ENCODE measurements around the gene PIK3C2G.

The PIK3C2G gene

GRCh38 chr12:18258929-18259328, 2.4 kb upstream of the PIK3C2G start:
- Histone ChIP-seq H3K36me3 (ENCODE audit: insufficient read depth) (no peaks in the 10 kb centered on the region), H3K4me3 (IDR thresholded peaks at IDR 0.05; ENCODE audit: insufficient read depth, low read depth, low read length) (no peak overlapping the region), H4K20me1 (ENCODE audit: insufficient read depth) (no peaks in the 10 kb centered on the region), H2AFZ (ENCODE audit: low read depth) (no peak overlapping the region), H3K9ac (no peak overlapping the region), H3K79me2 (ENCODE audit: insufficient read depth, low read depth) (no peaks in the 10 kb centered on the region), H3K4me2 (no peak overlapping the region), H3K4me1 (ENCODE audit: low read depth, poor library complexity, severe bottlenecking) (no peaks in the 10 kb centered on the region), H3K27ac (no peak overlapping the region), H3K27me3 (ENCODE audit: insufficient read depth, low read depth) (no peaks in the 10 kb centered on the region)
- no peak for TF ChIP-seq CTCF (conservative IDR thresholded peaks at IDR 0.05; ENCODE audit: low read depth, low read length)

GRCh38 chr12:18259906-18260682, 1.2 kb upstream of the PIK3C2G start:
- Histone ChIP-seq H3K79me2 (ENCODE audit: insufficient read depth, low read depth) (no peaks in the 10 kb centered on the region), H4K20me1 (ENCODE audit: insufficient read depth) (no peaks in the 10 kb centered on the region), H3K36me3 (ENCODE audit: insufficient read depth) (no peaks in the 10 kb centered on the region), H3K27me3 (ENCODE audit: insufficient read depth, low read depth) (no peaks in the 10 kb centered on the region), H3K4me3 (IDR thresholded peaks at IDR 0.05; ENCODE audit: insufficient read depth, low read depth, low read length) (no peak overlapping the region), H3K4me1 (ENCODE audit: low read depth, poor library complexity, severe bottlenecking) (no peaks in the 10 kb centered on the region), H2AFZ (ENCODE audit: low read depth) (no peak overlapping the region), H3K27ac (no peak overlapping the region), H3K9ac (no peak overlapping the region), H3K4me2 (no peak overlapping the region)
- no peak for TF ChIP-seq CTCF (conservative IDR thresholded peaks at IDR 0.05; ENCODE audit: low read depth, low read length)

- no peaks in the 10 kb centered on the region for H3K4me1 ChIP-seq (ENCODE audit: low read depth, poor library complexity, severe bottlenecking)
- H3K9ac ChIP-seq, result no peak overlapping the region
- no peaks in the 10 kb centered on the region for H4K20me1 ChIP-seq (ENCODE audit: insufficient read depth)
- H3K79me2 ChIP-seq (ENCODE audit: insufficient read depth, low read depth), result no peaks in the 10 kb centered on the region
- no peaks in the 10 kb centered on the region for H3K27me3 ChIP-seq (ENCODE audit: insufficient read depth, low read depth)
- H3K27ac ChIP-seq, result no peak overlapping the region
- no peak overlapping the region for H3K4me2 ChIP-seq
- no peak overlapping the region for H3K4me3 ChIP-seq (IDR thresholded peaks at IDR 0.05; ENCODE audit: insufficient read depth, low read depth, low read length)
- TF ChIP-seq CTCF (conservative IDR thresholded peaks at IDR 0.05; ENCODE audit: low read depth, low read length), result no peak
- no peak overlapping the region for H2AFZ ChIP-seq (ENCODE audit: low read depth)
- H3K36me3 ChIP-seq (ENCODE audit: insufficient read depth), result no peaks in the 10 kb centered on the region
These were observed 588 bp downstream of the PIK3C2G start for GRCh38 chr12:18261906-18262305.

- no peak overlapping the region for H3K4me2 ChIP-seq
- no peak for TF ChIP-seq CTCF (conservative IDR thresholded peaks at IDR 0.05; ENCODE audit: low read depth, low read length)
- H3K36me3 ChIP-seq (ENCODE audit: insufficient read depth), result no peaks in the 10 kb centered on the region
- H4K20me1 ChIP-seq (ENCODE audit: insufficient read depth), result no peaks in the 10 kb centered on the region
- no peak overlapping the region for H3K27ac ChIP-seq
- no peaks in the 10 kb centered on the region for H3K79me2 ChIP-seq (ENCODE audit: insufficient read depth, low read depth)
- no peaks in the 10 kb centered on the region for H3K4me1 ChIP-seq (ENCODE audit: low read depth, poor library complexity, severe bottlenecking)
- no peak overlapping the region for H2AFZ ChIP-seq (ENCODE audit: low read depth)
- no peak overlapping the region for H3K9ac ChIP-seq
- H3K27me3 ChIP-seq (ENCODE audit: insufficient read depth, low read depth), result no peaks in the 10 kb centered on the region
- H3K4me3 ChIP-seq (IDR thresholded peaks at IDR 0.05; ENCODE audit: insufficient read depth, low read depth, low read length), result no peak overlapping the region
These were observed 1.2 kb downstream of the PIK3C2G start for GRCh38 chr12:18262514-18262913.

All from KMS-11 (cell line).